Stimulated activated naive CD8-positive, alpha-beta T cell treated with anti-CD3 and anti-CD28 coated beads, Interleukin-15, Interleukin-2, amounts not matched to agents 100 ng/mL and 50 ng/mL, for 24 hours (primary cell): ENCODE results near the gene BCKDHB.

ENCODE experiments used
- H3K27ac Mint-ChIP-seq: one replicate; pipeline ENCODE4 v1.8.0; 2021; ENCODE audit warnings: mild to moderate bottlenecking, mixed read lengths
- H3K27me3 Mint-ChIP-seq: one replicate; pipeline ENCODE4 v1.8.0; 2021; ENCODE audit warnings: mixed read lengths
- H3K36me3 Mint-ChIP-seq: one replicate; pipeline ENCODE4 v1.8.0; 2021; ENCODE audit warnings: low read depth, mixed read lengths
- H3K4me1 Mint-ChIP-seq: one replicate; pipeline ENCODE4 v1.8.0; 2021; ENCODE audit warnings: low read depth, mixed read lengths
- H3K4me3 Mint-ChIP-seq: one replicate; pipeline ENCODE4 v1.8.0; 2021; ENCODE audit warnings: mild to moderate bottlenecking, mixed read lengths
- H3K9me3 Mint-ChIP-seq: one replicate; pipeline ENCODE4 v1.8.0; 2021; ENCODE audit warnings: mixed read lengths

Gene BCKDHB

GRCh38 chr6:80364149-80364548, 257.7 kb downstream of the BCKDHB start:
- no peaks in the 10 kb centered on the region for H3K27me3 Mint-ChIP-seq
- no peak overlapping the region for H3K4me3 Mint-ChIP-seq
- no peak overlapping the region for H3K27ac Mint-ChIP-seq
- H3K36me3 Mint-ChIP-seq: no peaks in the 10 kb centered on the region
- no peaks in the 10 kb centered on the region for H3K4me1 Mint-ChIP-seq
- H3K9me3 Mint-ChIP-seq: no peaks in the 10 kb centered on the region

DNA sequence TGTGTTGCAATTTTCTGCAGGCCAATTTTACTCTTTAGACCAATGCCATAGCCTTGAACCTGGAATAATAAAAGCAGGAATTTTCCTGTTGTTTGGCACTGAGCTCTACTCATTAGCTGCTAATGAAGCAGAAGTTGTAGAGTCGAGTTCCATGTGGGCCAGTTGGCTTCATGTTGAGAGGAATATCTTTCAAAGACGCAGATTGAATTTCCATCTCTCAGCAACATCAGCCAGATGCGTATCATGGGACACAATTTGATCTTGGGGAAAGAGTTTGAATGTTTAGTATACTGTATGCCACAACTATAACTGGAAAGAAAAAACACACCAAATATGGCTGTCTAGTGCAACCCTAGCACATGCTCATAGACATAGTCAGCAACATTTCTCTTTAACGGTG, 259.6 kb downstream of the BCKDHB start:
- H3K4me3 Mint-ChIP-seq: no peak overlapping the region
- no peaks in the 10 kb centered on the region for H3K4me1 Mint-ChIP-seq
- H3K27me3 Mint-ChIP-seq: no peaks in the 10 kb centered on the region
- H3K27ac Mint-ChIP-seq: no peak overlapping the region
- H3K36me3 Mint-ChIP-seq: no peaks in the 10 kb centered on the region
- H3K9me3 Mint-ChIP-seq: no peaks in the 10 kb centered on the region

- Mint-ChIP-seq H3K27ac (no peak overlapping the region), H3K4me3 (no peak overlapping the region), H3K27me3 (no peaks in the 10 kb centered on the region), H3K36me3 (no peaks in the 10 kb centered on the region), H3K9me3 (no peaks in the 10 kb centered on the region), H3K4me1 (no peaks in the 10 kb centered on the region)
Measured at GRCh38 chr6:80366714-80367113, 260.2 kb downstream of the BCKDHB start.

- H3K4me1 Mint-ChIP-seq: no peaks in the 10 kb centered on the region
- no peaks in the 10 kb centered on the region for H3K27me3 Mint-ChIP-seq
- peaks cover 6% of the 10 kb centered on the region for H3K36me3 Mint-ChIP-seq
- H3K27ac Mint-ChIP-seq: no peak overlapping the region
- peaks cover 15% of the 10 kb centered on the region for H3K9me3 Mint-ChIP-seq
- H3K4me3 Mint-ChIP-seq: no peak overlapping the region
Measured at GRCh38 chr6:80376411-80376810, 269.9 kb downstream of the BCKDHB start.

DNA sequence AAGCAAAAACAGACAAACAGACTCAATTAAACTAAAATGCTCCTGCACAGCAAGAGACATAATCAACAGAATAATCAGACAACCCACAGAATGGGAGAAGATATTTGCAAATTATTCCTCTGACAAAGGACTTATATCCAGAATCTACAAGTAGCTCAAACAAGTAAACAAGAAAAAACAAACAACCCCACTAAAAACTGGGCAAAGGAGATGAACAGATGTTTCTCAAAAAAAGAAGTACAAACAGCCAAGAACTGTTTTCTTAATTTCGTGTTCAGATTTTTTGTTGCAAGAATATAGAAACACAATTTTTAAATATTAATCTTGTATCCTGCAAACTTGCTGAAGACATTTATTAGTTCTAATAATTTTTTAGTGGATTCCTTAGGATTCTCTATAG, 274.1 kb downstream of the BCKDHB start:
- no peaks in the 10 kb centered on the region for H3K36me3 Mint-ChIP-seq
- H3K9me3 Mint-ChIP-seq: peaks cover 2% of the 10 kb centered on the region
- H3K27me3 Mint-ChIP-seq: no peaks in the 10 kb centered on the region
- no peak overlapping the region for H3K27ac Mint-ChIP-seq
- no peak overlapping the region for H3K4me3 Mint-ChIP-seq
- no peaks in the 10 kb centered on the region for H3K4me1 Mint-ChIP-seq

- Mint-ChIP-seq H3K9me3 (no peaks in the 10 kb centered on the region), H3K4me1 (no peaks in the 10 kb centered on the region), H3K27me3 (no peaks in the 10 kb centered on the region), H3K27ac (no peak overlapping the region), H3K4me3 (no peak overlapping the region), H3K36me3 (no peaks in the 10 kb centered on the region)
Measured at GRCh38 chr6:80382811-80383210, 276.3 kb downstream of the BCKDHB start.

DNA sequence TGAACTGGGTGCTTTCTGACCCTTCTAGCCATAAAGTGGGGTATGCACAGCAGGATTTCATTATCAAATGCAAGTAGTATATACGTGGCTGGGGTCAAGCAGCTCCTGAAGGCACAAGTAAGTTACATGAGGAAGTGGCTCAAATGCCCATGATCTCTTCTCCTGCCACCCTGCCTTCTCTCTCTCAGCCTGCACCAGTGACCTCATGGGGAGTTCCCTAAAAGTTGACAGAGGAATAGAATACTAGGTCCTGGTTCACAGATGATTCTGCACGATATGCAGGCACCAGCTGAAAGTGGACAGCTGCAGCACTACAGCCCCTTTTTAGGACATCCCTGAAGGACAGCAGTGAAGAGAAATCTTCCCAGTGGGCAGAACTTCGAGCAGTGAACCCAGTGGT, 282.0 kb downstream of the BCKDHB start:
- no peaks in the 10 kb centered on the region for H3K9me3 Mint-ChIP-seq
- no peak overlapping the region for H3K4me3 Mint-ChIP-seq
- H3K36me3 Mint-ChIP-seq: no peaks in the 10 kb centered on the region
- H3K4me1 Mint-ChIP-seq: no peaks in the 10 kb centered on the region
- no peaks in the 10 kb centered on the region for H3K27me3 Mint-ChIP-seq
- H3K27ac Mint-ChIP-seq: no peak overlapping the region
